HEK293 (cell line): ENCODE results near the gene FAM107A.

ENCODE experiments used
- CTCF ChIA-PET: fragments of 350-600 bp; formaldehyde crosslinking; extraction: SDS; loops from one replicate; lab custom pipeline; 2021; ENCODE audit warnings: antibody characterized with exemption; lab: Yijun Ruan, JAX
- POLR2A ChIA-PET: fragments of 300-600 bp; formaldehyde crosslinking; extraction: SDS; loops from one replicate; lab custom pipeline; 2020; ENCODE audit warnings: antibody characterized with exemption, inconsistent platforms; lab: Yijun Ruan, JAX
- H3K27ac ChIP-seq: fragments of 200-500 bp; sonication (Bioruptor generic); 2 replicates; pipeline ENCODE4 v1.5.1; 2014; ENCODE audit warnings: low read depth, low read length, control low read depth, inconsistent platforms; ENCODE audit errors: extremely low read depth
- H3K36me3 ChIP-seq, 2 experiments: fragments of 200-500 bp in 1 of 2; sonication (Bioruptor generic) in 1 of 2; 1 replicate in 1 of 2; 2 replicates in 1 of 2; pipeline ENCODE4 v1.5.1; 2014 to 2017; ENCODE audit warnings: inconsistent platforms in 2 of 2, low read length in 2 of 2; ENCODE audit not compliant: control insufficient read depth in 2 of 2, insufficient read depth in 1 of 2
- H3K4me1 ChIP-seq: fragments of 200-500 bp; sonication (Bioruptor generic); 2 replicates; pipeline ENCODE4 v1.5.1; 2014; ENCODE audit warnings: mild to moderate bottlenecking, low read length, inconsistent platforms; ENCODE audit not compliant: control insufficient read depth, insufficient read depth
- H3K4me3 ChIP-seq: 2 replicates; pipeline ENCODE4 v1.5.1; 2011; ENCODE audit warnings: low read depth, mild to moderate bottlenecking, control low read depth, low read length, moderate library complexity
- H3K9me3 ChIP-seq: fragments of 200-500 bp; sonication (Bioruptor generic); 2 replicates; pipeline ENCODE4 v1.5.1; 2014; ENCODE audit warnings: low read depth, low read length, inconsistent platforms; ENCODE audit not compliant: control insufficient read depth, insufficient read depth
- GLIS2 ChIP-seq: fragments of 450-650 bp; formaldehyde crosslinking; IDR thresholded peaks from 2 replicates; pipeline ENCODE4 v1.5.1; 2016; ENCODE audit warnings: missing biosample characterization, missing genetic modification characterization
- HOXD13 ChIP-seq: sonication (generic); formaldehyde crosslinking; IDR thresholded peaks from 2 replicates; pipeline ENCODE4 v1.8.0; 2022; ENCODE audit warnings: missing genetic modification reagents, borderline replicate concordance
- KLF9 ChIP-seq: fragments of 450-650 bp; formaldehyde crosslinking; IDR thresholded peaks from 2 replicates; pipeline ENCODE4 v1.5.1; 2016; ENCODE audit warnings: missing biosample characterization, missing genetic modification characterization, low read depth
- MYNN ChIP-seq: fragments of 450-650 bp; formaldehyde crosslinking; IDR thresholded peaks from 2 replicates; pipeline ENCODE4 v1.5.1; 2016; ENCODE audit warnings: missing biosample characterization, missing genetic modification characterization, borderline replicate concordance
- PRDM1 ChIP-seq: fragments of 450-650 bp; formaldehyde crosslinking; IDR thresholded peaks from 2 replicates; pipeline ENCODE4; 2016; ENCODE audit warnings: missing biosample characterization, missing genetic modification characterization
- SCRT1 ChIP-seq: fragments of 450-650 bp; formaldehyde crosslinking; IDR thresholded peaks from 2 replicates; pipeline ENCODE4 v1.5.1; 2016; ENCODE audit warnings: missing biosample characterization, missing genetic modification characterization, borderline replicate concordance
- ZNF155 ChIP-seq: fragments of 450-650 bp; formaldehyde crosslinking; IDR thresholded peaks from 2 replicates; pipeline ENCODE4 v1.5.1; 2016; ENCODE audit warnings: missing biosample characterization, missing genetic modification characterization
- ZNF157 ChIP-seq: fragments of 450-650 bp; formaldehyde crosslinking; IDR thresholded peaks from 2 replicates; pipeline ENCODE4 v1.5.1; 2016; ENCODE audit warnings: missing biosample characterization, missing genetic modification characterization
- ZNF202 ChIP-seq: fragments of 450-650 bp; formaldehyde crosslinking; IDR thresholded peaks from 2 replicates; pipeline ENCODE4 v1.5.1; 2016; ENCODE audit warnings: missing biosample characterization, missing genetic modification characterization, borderline replicate concordance
- ZNF239 ChIP-seq: fragments of 450-650 bp; formaldehyde crosslinking; IDR thresholded peaks from 2 replicates; pipeline ENCODE4 v1.5.1; 2016; ENCODE audit warnings: missing biosample characterization, missing genetic modification characterization
- ZNF24 ChIP-seq: fragments of 450-650 bp; formaldehyde crosslinking; IDR thresholded peaks from 2 replicates; pipeline ENCODE4 v1.5.1; 2016; ENCODE audit warnings: missing biosample characterization, missing genetic modification characterization
- ZNF350 ChIP-seq: fragments of 450-650 bp; formaldehyde crosslinking; IDR thresholded peaks from 2 replicates; pipeline ENCODE4 v1.5.0; 2017; ENCODE audit warnings: missing biosample characterization, mild to moderate bottlenecking, missing genetic modification characterization
- ZNF366 ChIP-seq: fragments of 450-650 bp; formaldehyde crosslinking; conservative IDR thresholded peaks from 2 replicates; pipeline ENCODE4 v1.5.1; 2016; ENCODE audit warnings: missing biosample characterization, missing genetic modification characterization
- ZNF548 ChIP-seq: fragments of 450-650 bp; formaldehyde crosslinking; IDR thresholded peaks from 2 replicates; pipeline ENCODE4 v1.5.1; 2016; ENCODE audit warnings: missing biosample characterization, missing genetic modification characterization
- ZNF571 ChIP-seq: fragments of 450-650 bp; formaldehyde crosslinking; IDR thresholded peaks from 2 replicates; pipeline ENCODE4 v1.5.0; 2017; ENCODE audit warnings: missing biosample characterization, missing genetic modification characterization
- ZNF600 ChIP-seq: fragments of 450-650 bp; formaldehyde crosslinking; IDR thresholded peaks from 2 replicates; pipeline ENCODE4 v1.5.1; 2016; ENCODE audit warnings: missing biosample characterization, missing genetic modification characterization
- ZNF624 ChIP-seq: fragments of 450-650 bp; formaldehyde crosslinking; IDR thresholded peaks from 2 replicates; pipeline ENCODE4 v1.5.1; 2017; ENCODE audit warnings: missing biosample characterization, missing genetic modification characterization
- ZNF626 ChIP-seq: fragments of 450-650 bp; sonication (Bioruptor Pico); formaldehyde crosslinking; IDR thresholded peaks from 2 replicates; pipeline ENCODE4 v1.5.1; 2018; ENCODE audit warnings: missing biosample characterization, missing genetic modification characterization, inconsistent platforms
- ZNF707 ChIP-seq: fragments of 450-650 bp; formaldehyde crosslinking; IDR thresholded peaks from 2 replicates; pipeline ENCODE4 v1.5.1; 2016; ENCODE audit warnings: missing biosample characterization, missing genetic modification characterization
- TF ChIP-seq, protein P1 (sequence below): fragments of 450-650 bp; formaldehyde crosslinking; IDR thresholded peaks from 2 replicates; pipeline ENCODE4 v1.5.1; 2017; ENCODE audit warnings: missing biosample characterization, missing genetic modification characterization
- TF ChIP-seq, protein P2 (sequence below): fragments of 450-650 bp; formaldehyde crosslinking; IDR thresholded peaks from 2 replicates; pipeline ENCODE4 v1.5.1; 2016; ENCODE audit warnings: missing biosample characterization, missing genetic modification characterization
- TF ChIP-seq, protein P3 (sequence below): fragments of 450-650 bp; formaldehyde crosslinking; IDR thresholded peaks from 2 replicates; pipeline ENCODE4 v1.5.1; 2016; ENCODE audit warnings: missing biosample characterization, missing genetic modification characterization, low read depth
- TF ChIP-seq, protein P4 (sequence below): fragments of 450-650 bp; formaldehyde crosslinking; IDR thresholded peaks from 2 replicates; pipeline ENCODE4 v1.5.1; 2016; ENCODE audit warnings: missing biosample characterization, missing genetic modification characterization
- TF ChIP-seq, protein P5 (sequence below): fragments of 450-650 bp; formaldehyde crosslinking; IDR thresholded peaks from 2 replicates; pipeline ENCODE4 v1.5.1; 2017; ENCODE audit warnings: missing biosample characterization, missing genetic modification characterization
- TF ChIP-seq, protein P6 (sequence below): fragments of 450-650 bp; formaldehyde crosslinking; IDR thresholded peaks from 2 replicates; pipeline ENCODE4 v1.5.1; 2016; ENCODE audit warnings: missing biosample characterization, missing genetic modification characterization

The FAM107A gene

DNA sequence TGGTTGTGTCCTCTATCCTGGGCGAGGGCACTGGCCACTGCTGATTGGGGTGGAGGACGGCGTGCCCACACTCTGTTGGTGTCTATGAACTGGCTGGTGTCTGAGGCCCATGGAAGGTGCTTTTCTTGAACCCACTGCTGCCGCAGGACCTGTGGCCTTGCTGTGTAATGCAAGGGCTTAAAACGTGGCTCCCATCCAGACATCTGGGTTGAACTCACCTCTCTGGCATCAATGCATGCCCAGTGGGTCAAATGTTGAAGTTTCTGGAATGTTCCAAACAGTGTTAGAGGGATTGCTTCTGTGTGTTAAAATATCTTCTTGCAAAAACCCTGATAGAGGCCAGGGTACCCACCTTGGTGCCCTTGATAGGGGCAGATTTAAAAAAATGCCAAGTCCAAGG is 46.8 kb upstream of the FAM107A start:
- POLR2A ChIA-PET, result no interaction called here
- Histone ChIP-seq H3K27ac (no peak overlapping the region), H3K4me1 (no peaks in the 10 kb centered on the region), H3K36me3 (no peaks in the 10 kb centered on the region), H3K9me3 (no peaks in the 10 kb centered on the region), H3K4me3 (no peak overlapping the region)
- CTCF ChIA-PET, result no interaction called here
- no peak for TF ChIP-seq ZNF24 (tag by site-specific recombination)
- TF ChIP-seq GLIS2 (tag by site-specific recombination), result no peak
- no peak for TF ChIP-seq ZNF350
- TF ChIP-seq PRDM1 (tag by site-specific recombination), result no peak
- no peak for TF ChIP-seq MYNN (tag by site-specific recombination)
- TF ChIP-seq HOXD13 (CRISPR knock-in tag), result no peak
- no peak for TF ChIP-seq ZNF548 (tag by site-specific recombination)
- TF ChIP-seq, protein P1, sequence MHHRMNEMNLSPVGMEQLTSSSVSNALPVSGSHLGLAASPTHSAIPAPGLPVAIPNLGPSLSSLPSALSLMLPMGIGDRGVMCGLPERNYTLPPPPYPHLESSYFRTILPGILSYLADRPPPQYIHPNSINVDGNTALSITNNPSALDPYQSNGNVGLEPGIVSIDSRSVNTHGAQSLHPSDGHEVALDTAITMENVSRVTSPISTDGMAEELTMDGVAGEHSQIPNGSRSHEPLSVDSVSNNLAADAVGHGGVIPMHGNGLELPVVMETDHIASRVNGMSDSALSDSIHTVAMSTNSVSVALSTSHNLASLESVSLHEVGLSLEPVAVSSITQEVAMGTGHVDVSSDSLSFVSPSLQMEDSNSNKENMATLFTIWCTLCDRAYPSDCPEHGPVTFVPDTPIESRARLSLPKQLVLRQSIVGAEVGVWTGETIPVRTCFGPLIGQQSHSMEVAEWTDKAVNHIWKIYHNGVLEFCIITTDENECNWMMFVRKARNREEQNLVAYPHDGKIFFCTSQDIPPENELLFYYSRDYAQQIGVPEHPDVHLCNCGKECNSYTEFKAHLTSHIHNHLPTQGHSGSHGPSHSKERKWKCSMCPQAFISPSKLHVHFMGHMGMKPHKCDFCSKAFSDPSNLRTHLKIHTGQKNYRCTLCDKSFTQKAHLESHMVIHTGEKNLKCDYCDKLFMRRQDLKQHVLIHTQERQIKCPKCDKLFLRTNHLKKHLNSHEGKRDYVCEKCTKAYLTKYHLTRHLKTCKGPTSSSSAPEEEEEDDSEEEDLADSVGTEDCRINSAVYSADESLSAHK (tag by site-specific recombination), result no peak
- TF ChIP-seq, protein P2, sequence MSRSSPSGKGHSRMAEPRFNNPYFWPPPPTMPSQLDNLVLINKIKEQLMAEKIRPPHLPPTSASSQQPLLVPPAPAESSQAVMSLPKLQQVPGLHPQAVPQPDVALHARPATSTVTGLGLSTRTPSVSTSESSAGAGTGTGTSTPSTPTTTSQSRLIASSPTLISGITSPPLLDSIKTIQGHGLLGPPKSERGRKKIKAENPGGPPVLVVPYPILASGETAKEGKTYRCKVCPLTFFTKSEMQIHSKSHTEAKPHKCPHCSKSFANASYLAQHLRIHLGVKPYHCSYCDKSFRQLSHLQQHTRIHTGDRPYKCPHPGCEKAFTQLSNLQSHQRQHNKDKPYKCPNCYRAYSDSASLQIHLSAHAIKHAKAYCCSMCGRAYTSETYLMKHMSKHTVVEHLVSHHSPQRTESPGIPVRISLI, result no peak
- no peak for TF ChIP-seq KLF9 (tag by site-specific recombination)
- TF ChIP-seq ZNF157 (tag by site-specific recombination), result no peak
- TF ChIP-seq ZNF202 (tag by site-specific recombination), result no peak
- TF ChIP-seq ZNF366 (tag by site-specific recombination), result no peak
- TF ChIP-seq ZNF707 (tag by site-specific recombination), result no peak
- TF ChIP-seq, protein P3, sequence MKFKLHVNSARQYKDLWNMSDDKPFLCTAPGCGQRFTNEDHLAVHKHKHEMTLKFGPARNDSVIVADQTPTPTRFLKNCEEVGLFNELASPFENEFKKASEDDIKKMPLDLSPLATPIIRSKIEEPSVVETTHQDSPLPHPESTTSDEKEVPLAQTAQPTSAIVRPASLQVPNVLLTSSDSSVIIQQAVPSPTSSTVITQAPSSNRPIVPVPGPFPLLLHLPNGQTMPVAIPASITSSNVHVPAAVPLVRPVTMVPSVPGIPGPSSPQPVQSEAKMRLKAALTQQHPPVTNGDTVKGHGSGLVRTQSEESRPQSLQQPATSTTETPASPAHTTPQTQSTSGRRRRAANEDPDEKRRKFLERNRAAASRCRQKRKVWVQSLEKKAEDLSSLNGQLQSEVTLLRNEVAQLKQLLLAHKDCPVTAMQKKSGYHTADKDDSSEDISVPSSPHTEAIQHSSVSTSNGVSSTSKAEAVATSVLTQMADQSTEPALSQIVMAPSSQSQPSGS (tag by site-specific recombination), result no peak
- no peak for TF ChIP-seq ZNF624 (tag by site-specific recombination)
- no peak for TF ChIP-seq ZNF600
- TF ChIP-seq, protein P4, sequence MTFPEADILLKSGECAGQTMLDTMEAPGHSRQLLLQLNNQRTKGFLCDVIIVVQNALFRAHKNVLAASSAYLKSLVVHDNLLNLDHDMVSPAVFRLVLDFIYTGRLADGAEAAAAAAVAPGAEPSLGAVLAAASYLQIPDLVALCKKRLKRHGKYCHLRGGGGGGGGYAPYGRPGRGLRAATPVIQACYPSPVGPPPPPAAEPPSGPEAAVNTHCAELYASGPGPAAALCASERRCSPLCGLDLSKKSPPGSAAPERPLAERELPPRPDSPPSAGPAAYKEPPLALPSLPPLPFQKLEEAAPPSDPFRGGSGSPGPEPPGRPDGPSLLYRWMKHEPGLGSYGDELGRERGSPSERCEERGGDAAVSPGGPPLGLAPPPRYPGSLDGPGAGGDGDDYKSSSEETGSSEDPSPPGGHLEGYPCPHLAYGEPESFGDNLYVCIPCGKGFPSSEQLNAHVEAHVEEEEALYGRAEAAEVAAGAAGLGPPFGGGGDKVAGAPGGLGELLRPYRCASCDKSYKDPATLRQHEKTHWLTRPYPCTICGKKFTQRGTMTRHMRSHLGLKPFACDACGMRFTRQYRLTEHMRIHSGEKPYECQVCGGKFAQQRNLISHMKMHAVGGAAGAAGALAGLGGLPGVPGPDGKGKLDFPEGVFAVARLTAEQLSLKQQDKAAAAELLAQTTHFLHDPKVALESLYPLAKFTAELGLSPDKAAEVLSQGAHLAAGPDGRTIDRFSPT, result no peak
- no peak for TF ChIP-seq ZNF571
- TF ChIP-seq SCRT1 (tag by site-specific recombination), result no peak

DNA sequence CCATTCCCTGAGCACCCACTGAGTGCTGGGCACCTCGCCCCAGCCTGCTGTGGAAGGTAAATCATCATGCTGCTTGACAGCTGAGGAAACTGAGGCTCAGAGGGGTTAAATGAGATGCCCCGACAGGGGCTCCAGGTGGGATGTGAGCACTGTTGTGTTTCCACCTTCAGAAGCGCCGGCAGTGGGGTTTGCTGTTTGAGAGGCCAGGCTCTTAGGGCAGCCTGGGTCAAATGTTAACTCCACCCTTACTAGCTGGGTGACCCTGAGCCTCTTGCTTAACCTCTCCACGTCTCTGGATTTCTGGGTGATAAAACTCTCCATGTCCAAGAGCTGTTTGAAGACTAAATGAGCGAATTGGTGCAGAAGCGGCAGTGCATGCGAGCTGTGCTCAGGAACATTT is 46.3 kb upstream of the FAM107A start:
- Histone ChIP-seq H3K4me1 (no peaks in the 10 kb centered on the region), H3K27ac (no peak overlapping the region), H3K4me3 (no peak overlapping the region), H3K36me3 (no peaks in the 10 kb centered on the region), H3K9me3 (no peaks in the 10 kb centered on the region)
- POLR2A ChIA-PET, result no interaction called here
- CTCF ChIA-PET, result interaction anchor here (1.2 to 1.7 kb wide), 2 partner anchors 55 to 408 kb away, joined by 3 to 6 read pairs; no protein-coding TSS in a partner anchor
- TF ChIP-seq, protein P5, sequence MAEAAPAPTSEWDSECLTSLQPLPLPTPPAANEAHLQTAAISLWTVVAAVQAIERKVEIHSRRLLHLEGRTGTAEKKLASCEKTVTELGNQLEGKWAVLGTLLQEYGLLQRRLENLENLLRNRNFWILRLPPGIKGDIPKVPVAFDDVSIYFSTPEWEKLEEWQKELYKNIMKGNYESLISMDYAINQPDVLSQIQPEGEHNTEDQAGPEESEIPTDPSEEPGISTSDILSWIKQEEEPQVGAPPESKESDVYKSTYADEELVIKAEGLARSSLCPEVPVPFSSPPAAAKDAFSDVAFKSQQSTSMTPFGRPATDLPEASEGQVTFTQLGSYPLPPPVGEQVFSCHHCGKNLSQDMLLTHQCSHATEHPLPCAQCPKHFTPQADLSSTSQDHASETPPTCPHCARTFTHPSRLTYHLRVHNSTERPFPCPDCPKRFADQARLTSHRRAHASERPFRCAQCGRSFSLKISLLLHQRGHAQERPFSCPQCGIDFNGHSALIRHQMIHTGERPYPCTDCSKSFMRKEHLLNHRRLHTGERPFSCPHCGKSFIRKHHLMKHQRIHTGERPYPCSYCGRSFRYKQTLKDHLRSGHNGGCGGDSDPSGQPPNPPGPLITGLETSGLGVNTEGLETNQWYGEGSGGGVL (tag by site-specific recombination), result no peak
- TF ChIP-seq ZNF155 (tag by site-specific recombination), result no peak
- TF ChIP-seq ZNF626 (tag by site-specific recombination), result no peak
- no peak for TF ChIP-seq ZNF239 (tag by site-specific recombination)
- TF ChIP-seq, protein P6, sequence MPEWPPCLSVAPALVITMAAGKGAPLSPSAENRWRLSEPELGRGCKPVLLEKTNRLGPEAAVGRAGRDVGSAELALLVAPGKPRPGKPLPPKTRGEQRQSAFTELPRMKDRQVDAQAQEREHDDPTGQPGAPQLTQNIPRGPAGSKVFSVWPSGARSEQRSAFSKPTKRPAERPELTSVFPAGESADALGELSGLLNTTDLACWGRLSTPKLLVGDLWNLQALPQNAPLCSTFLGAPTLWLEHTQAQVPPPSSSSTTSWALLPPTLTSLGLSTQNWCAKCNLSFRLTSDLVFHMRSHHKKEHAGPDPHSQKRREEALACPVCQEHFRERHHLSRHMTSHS (tag by site-specific recombination), result no peak
